OCI-LY3 (cell line): ENCODE data around the gene OPCML.

Experiments used
- H2AFZ ChIP-seq: fragments of 200-600, 300-600 bp; shearing (Covaris generic); 2 replicates; pipeline ENCODE4 v1.6.0; 2014; ENCODE audit warnings: antibody characterized with exemption, low read depth, low read length
- H3K27ac ChIP-seq: fragments of 200-600, 300-600 bp; sonication (generic); 2 replicates; pipeline ENCODE4 v1.5.1; 2014; ENCODE audit warnings: mild to moderate bottlenecking, low read length, moderate library complexity, mixed read lengths
- H3K27me3 ChIP-seq: fragments of 200-600, 300-600 bp; sonication (generic); 2 replicates; pipeline ENCODE4 v1.6.1; 2014; ENCODE audit warnings: low read depth, low read length, mixed read lengths
- H3K36me3 ChIP-seq: fragments of 200-600, 300-600 bp; sonication (generic); replicated peaks from 2 replicates; pipeline ENCODE3; 2014; ENCODE audit warnings: low read depth, low read length, mixed read lengths
- H3K4me1 ChIP-seq: fragments of 300-600, 200-600 bp; sonication (generic); 2 replicates; pipeline ENCODE4 v1.6.1; 2014; ENCODE audit warnings: low read length, mixed read lengths
- H3K4me2 ChIP-seq: fragments of 200-600, 300-600 bp; sonication (generic); 2 replicates; pipeline ENCODE4 v1.6.1; 2014; ENCODE audit warnings: low read length, mixed read lengths
- H3K4me3 ChIP-seq: fragments of 300-600, 200-600 bp; sonication (generic); 2 replicates; pipeline ENCODE4 v1.5.1; 2014; ENCODE audit warnings: antibody characterized with exemption, mild to moderate bottlenecking, low read length, moderate library complexity
- H3K79me2 ChIP-seq: fragments of 300-600, 200-600 bp; shearing (Covaris generic); 2 replicates; pipeline ENCODE4 v1.6.1; 2014; ENCODE audit warnings: mild to moderate bottlenecking, low read length, mixed read lengths
- H3K9ac ChIP-seq: fragments of 300-600, 200-600 bp; shearing (Covaris generic); 2 replicates; pipeline ENCODE4 v1.6.0; 2014; ENCODE audit warnings: mild to moderate bottlenecking, low read length, moderate library complexity
- H3K9me3 ChIP-seq: fragments of 200-600, 300-600 bp; shearing (Covaris generic); 2 replicates; pipeline ENCODE4 v1.6.1; 2014; ENCODE audit warnings: low read length, mixed read lengths; ENCODE audit not compliant: insufficient read depth
- H4K20me1 ChIP-seq: fragments of 200-600, 300-600 bp; sonication (generic); 2 replicates; pipeline ENCODE4 v1.6.1; 2016; ENCODE audit warnings: low read length, mixed read lengths; ENCODE audit not compliant: insufficient read depth
- CTCF ChIP-seq: fragments of 200-600, 300-600 bp; sonication (generic); IDR thresholded peaks from 2 replicates; pipeline ENCODE4 v1.5.1; 2014; ENCODE audit warnings: antibody characterized with exemption, low read length, low read depth
- EZH2phosphoT487 ChIP-seq: fragments of 200-600 bp; shearing (Covaris generic); IDR thresholded peaks from 2 replicates; pipeline ENCODE4 v1.6.1; 2018; ENCODE audit warnings: antibody characterized with exemption, mixed run types, low read depth

OPCML gene

GRCh38 chr11:133501643-133502539 lies 30.4 kb downstream of the OPCML start:
- no peak overlapping the region for H3K9ac ChIP-seq
- no peak for TF ChIP-seq CTCF
- no peak for TF ChIP-seq EZH2phosphoT487
- H3K4me3 ChIP-seq, result no peak overlapping the region
- H2AFZ ChIP-seq, result no peak overlapping the region
- H3K9me3 ChIP-seq, result no peaks in the 10 kb centered on the region
- peaks cover 22% of the 10 kb centered on the region for H3K27me3 ChIP-seq
- H3K27ac ChIP-seq, result no peak overlapping the region
- H3K79me2 ChIP-seq, result no peaks in the 10 kb centered on the region
- no peaks in the 10 kb centered on the region for H3K36me3 ChIP-seq
- H3K4me2 ChIP-seq, result no peak overlapping the region
- H4K20me1 ChIP-seq, result 0 out of 2 replicates have a peak, but pooled peaks cover 10% of the 10 kb centered on the region
- peaks cover 15% of the 10 kb centered on the region for H3K4me1 ChIP-seq

- Histone ChIP-seq H3K4me1 (peaks cover 9% of the 10 kb centered on the region), H3K27me3 (peaks cover 22% of the 10 kb centered on the region), H3K27ac (no peak overlapping the region), H4K20me1 (0 out of 2 replicates have a peak, but pooled peaks cover 10% of the 10 kb centered on the region), H3K4me3 (no peak overlapping the region), H3K36me3 (no peaks in the 10 kb centered on the region), H3K4me2 (no peak overlapping the region), H3K9ac (no peak overlapping the region), H3K9me3 (no peaks in the 10 kb centered on the region), H2AFZ (no peak overlapping the region), H3K79me2 (no peaks in the 10 kb centered on the region)
- no peak for TF ChIP-seq EZH2phosphoT487
- TF ChIP-seq CTCF, result no peak
Observed at GRCh38 chr11:133500936-133501335, 31.4 kb downstream of the OPCML start.

GRCh38 chr11:133500435-133500834 lies 31.9 kb downstream of the OPCML start:
- no peaks in the 10 kb centered on the region for H3K79me2 ChIP-seq
- H3K4me1 ChIP-seq, result peaks cover 4% of the 10 kb centered on the region
- 0 out of 2 replicates have a peak, but pooled peaks cover 7% of the 10 kb centered on the region for H4K20me1 ChIP-seq
- no peak overlapping the region for H3K9ac ChIP-seq
- no peak overlapping the region for H2AFZ ChIP-seq
- TF ChIP-seq CTCF, result no peak
- TF ChIP-seq EZH2phosphoT487, result no peak
- no peaks in the 10 kb centered on the region for H3K36me3 ChIP-seq
- H3K27ac ChIP-seq, result no peak overlapping the region
- no peaks in the 10 kb centered on the region for H3K9me3 ChIP-seq
- H3K4me3 ChIP-seq, result no peak overlapping the region
- H3K4me2 ChIP-seq, result no peak overlapping the region
- peaks cover 22% of the 10 kb centered on the region for H3K27me3 ChIP-seq

GRCh38 chr11:133498969-133499368 lies 33.3 kb downstream of the OPCML start:
- H3K27ac ChIP-seq, result no peak overlapping the region
- no peak overlapping the region for H3K9ac ChIP-seq
- H2AFZ ChIP-seq, result no peak overlapping the region
- 0 out of 2 replicates have a peak, but pooled peaks cover 3% of the 10 kb centered on the region for H4K20me1 ChIP-seq
- no peaks in the 10 kb centered on the region for H3K79me2 ChIP-seq
- H3K4me3 ChIP-seq, result no peak overlapping the region
- H3K27me3 ChIP-seq, result peaks cover 9% of the 10 kb centered on the region
- H3K4me1 ChIP-seq, result no peaks in the 10 kb centered on the region
- no peak overlapping the region for H3K4me2 ChIP-seq
- no peaks in the 10 kb centered on the region for H3K9me3 ChIP-seq
- H3K36me3 ChIP-seq, result no peaks in the 10 kb centered on the region
- no peak for TF ChIP-seq EZH2phosphoT487
- TF ChIP-seq CTCF, result no peak
